Stimulated activated CD8-positive, alpha-beta memory T cell treated with anti-CD3 and anti-CD28 coated beads, Interleukin-12 subunit alpha, Interleukin-12 subunit beta, amount 100 ng/mL, for 1 hour (primary cell): ENCODE measurements around the gene NDFIP1.
"Not testable (repeated sequence)": the region's sequence is repeated elsewhere in the genome, so short reads cannot be mapped to it uniquely, and the experiment has no call there.

ENCODE experiments used
- DNase-seq: peaks from one replicate; pipeline ENCODE4 v3.0.0-alpha.2; 2020; ENCODE audit warnings: low read depth

NDFIP1 gene

GRCh38 chr5:142154449-142154841, 45.9 kb downstream of the NDFIP1 start:
- not testable (repeated sequence) for DNase-seq

DNA sequence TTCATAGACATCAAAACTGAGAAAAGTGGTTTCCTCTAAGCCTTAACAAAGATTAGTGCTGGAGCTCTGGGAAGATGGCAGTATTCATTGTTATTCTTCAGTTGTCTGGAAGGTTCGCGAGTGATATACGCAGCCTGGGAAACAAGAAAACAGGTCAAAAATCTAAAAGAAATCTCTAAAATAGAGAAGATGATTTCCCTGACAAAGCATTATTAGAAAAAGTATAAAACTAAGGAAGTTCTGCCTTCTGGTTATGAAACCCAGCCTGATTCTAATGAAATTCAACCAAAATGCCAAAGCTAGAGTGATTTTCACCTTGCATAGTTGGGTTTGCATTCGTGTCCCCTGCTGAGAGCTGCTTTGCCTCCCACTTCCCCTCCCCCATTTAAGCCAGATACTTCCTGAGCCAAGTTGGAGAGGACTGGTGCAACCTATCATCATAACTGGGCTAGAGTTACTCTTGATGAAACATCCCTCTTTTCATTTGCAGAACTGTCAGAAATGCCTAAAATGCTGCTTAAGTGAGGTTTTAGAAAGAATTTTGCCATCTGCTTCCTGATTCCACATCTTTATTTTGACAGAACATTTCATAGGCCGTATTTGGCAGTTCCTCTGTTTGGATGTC, 48.4 kb downstream of the NDFIP1 start:
- no peak for DNase-seq

- DNase-seq, result no peak
Observed at GRCh38 chr5:142159354-142159753, 50.8 kb downstream of the NDFIP1 start.

GRCh38 chr5:142164315-142164714, 55.7 kb downstream of the NDFIP1 start:
- DNase-seq, result no peak

DNA sequence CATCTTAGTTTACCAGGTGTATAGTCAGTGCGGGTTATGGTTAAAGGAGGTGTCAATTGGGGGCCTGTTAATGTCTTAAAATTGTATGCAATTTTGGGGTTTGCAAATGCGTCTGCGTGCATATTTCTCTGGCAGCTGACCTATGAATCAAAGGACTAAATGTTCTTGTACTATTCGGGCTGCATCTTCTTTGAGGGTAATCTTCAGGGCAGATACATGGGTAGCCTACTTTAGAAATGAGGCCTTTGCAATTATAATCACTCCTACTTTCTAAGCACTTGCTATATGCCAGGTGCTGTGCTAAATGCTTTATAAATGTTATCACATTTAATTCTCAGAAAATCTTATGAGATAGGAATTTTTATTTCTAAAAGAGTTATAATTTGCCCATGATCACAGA, 58.2 kb downstream of the NDFIP1 start:
- no peak for DNase-seq

DNA sequence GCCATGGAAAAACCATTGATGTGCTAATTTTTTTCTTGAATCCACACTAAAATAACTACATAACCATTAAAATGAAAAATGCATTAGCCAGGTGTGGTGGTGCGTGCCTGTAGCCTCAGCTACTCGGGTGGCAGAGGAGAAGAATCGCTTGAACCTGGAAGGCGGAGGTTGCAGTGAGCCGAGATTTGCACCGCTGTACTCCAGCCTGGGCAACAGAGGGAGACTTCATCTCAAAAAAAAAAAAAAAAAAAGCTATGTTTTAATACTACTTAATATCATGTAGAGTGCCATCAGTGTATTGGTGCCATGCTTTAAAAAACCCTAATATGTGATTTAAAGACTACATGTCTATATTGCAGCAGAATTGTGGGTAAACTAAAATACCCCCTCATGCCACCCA, 58.9 kb downstream of the NDFIP1 start:
- DNase-seq, result no peak

DNA sequence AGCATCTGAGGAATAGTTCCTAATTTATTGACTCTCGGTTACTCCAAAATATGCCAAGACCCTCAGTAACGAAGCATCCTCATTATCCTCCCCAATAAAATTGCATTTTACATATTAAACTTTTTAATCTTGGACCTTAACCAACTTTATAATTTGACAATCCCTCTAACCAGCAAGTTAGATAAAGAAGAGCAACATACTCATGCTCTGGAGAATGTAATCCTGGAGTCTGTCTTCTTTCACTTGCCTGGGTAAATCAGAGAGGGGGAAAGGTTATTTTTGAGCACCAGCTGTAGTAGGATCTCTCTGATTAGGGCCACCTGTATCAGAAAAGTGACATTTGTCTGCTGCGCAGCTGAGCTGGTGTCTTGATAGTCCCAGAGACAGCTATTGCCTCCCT, 59.8 kb downstream of the NDFIP1 start:
- DNase-seq, result no peak

DNA sequence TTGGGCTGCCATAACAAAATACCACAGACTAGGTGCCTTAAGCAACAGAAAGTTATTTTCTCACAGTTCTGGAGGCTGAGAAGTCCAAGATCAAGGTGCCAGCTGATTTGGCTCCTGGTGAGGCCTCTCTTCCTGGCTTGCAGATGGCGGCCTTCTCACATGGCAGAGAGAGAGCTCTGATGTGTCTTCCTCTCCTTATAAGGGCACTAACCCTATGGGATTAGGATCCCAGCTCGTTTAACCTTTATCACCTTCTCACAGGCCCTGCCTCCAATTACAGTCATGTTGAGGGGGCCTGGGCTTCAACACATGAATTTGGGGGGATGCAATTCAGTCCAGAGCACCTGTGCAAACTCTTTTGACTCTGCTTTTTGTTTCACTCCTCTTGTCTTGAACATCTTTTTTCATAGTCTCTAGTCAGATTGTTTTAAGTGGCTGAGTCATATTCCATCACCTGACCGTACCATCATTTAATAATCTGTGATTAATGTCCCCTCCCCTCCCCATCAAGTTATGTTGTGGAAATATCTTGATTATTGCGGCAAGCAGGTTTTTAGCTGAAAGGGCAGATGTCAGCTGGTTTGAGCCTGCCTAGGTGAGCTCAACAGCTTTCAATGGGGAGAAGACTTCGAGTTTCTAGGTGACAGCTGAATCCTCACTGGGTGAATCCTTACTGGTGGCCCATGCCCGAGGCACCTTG, 61.8 kb downstream of the NDFIP1 start:
- DNase-seq, result no peak

- no peak for DNase-seq
Observed at GRCh38 chr5:142171270-142171669, 62.7 kb downstream of the NDFIP1 start.

GRCh38 chr5:142175039-142175438, 66.5 kb downstream of the NDFIP1 start:
- no peak for DNase-seq

- DNase-seq, result no peak
Observed at GRCh38 chr5:142175461-142176142, 67.0 kb downstream of the NDFIP1 start.

DNA sequence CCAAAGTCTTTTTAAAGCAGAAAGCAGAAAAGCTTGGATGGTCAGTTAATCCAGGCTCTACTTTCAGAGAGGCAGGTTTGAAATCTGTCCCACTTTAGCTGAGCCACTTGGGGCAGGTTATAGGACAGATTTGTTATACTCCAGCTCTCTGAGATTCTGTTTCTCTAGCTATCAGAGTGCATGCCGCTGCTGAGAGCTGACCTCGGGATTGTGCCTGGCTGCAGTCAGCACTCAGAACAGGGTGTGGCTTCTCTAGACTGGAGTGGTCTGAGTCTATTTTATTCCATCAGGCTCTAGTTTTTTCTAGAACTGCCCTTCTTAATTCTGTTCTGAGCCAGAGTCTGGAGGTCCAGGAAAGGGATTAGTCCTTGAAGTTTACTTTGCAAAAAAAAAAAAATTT, 67.7 kb downstream of the NDFIP1 start:
- DNase-seq, result no peak

DNA sequence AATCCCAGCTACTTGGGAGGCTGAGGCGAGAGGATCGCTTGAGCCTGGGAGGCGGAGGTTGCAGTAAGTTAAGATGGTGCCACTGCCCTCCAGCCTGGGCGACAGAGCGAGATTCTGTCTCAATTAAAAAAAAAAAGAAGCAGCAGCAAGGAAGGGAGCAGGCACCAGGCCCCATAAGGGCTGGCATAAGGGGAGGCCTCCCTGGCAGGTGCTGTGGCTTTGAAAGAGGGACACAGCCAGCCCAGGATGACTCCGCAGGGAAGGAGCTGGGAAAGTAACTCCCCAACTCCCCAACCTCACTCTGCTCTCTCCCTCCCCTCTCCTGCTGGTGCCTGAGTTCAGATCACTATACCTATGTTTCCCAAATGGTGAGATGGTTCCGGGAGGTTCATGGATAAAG, 70.1 kb downstream of the NDFIP1 start:
- no peak for DNase-seq

GRCh38 chr5:142179776-142180387, 71.3 kb downstream of the NDFIP1 start:
- DNase-seq, result no peak

DNA sequence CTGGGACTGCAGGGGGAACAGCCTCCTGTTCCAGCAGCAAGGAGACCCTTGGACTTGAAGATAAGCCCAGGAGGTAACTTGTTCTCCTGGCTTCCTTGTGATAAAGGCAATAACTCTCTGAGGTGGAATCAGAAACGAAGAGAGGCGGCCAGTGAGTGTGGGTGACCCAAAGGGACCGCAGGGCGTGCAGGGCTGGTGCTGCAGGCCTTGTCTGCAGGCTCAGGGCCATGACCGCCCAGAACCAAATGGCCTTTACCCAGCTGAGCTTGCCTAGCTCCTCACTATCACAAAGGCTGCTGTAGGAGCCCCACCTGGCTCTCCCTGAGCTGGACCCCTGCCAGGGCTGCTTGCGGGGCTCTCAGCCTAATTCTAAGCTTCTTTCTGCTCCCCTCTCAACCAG, 72.5 kb downstream of the NDFIP1 start:
- DNase-seq, result no peak

- DNase-seq, result no peak
Observed at GRCh38 chr5:142181547-142182163, 73.1 kb downstream of the NDFIP1 start.

DNA sequence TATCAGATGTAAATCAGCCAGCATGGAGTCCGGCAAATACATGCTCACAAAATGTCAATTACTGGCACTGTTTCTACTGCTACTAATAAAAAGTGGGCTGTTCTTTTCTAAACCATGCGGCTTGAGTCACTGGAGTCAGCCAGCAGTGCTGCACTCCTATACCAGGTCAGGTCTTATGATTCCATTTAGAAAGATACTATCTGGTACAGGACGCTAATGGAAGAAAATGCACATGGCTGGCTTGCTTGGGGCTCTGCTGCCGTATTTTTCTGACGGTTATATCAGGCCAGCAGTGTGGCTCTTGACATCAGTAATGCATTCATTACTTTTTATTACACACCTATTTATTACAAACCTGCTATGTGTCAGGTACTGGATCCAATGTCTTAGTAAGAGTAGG, 74.3 kb downstream of the NDFIP1 start:
- DNase-seq, result no peak

GRCh38 chr5:142183561-142183960, 75.0 kb downstream of the NDFIP1 start:
- no peak for DNase-seq

DNA sequence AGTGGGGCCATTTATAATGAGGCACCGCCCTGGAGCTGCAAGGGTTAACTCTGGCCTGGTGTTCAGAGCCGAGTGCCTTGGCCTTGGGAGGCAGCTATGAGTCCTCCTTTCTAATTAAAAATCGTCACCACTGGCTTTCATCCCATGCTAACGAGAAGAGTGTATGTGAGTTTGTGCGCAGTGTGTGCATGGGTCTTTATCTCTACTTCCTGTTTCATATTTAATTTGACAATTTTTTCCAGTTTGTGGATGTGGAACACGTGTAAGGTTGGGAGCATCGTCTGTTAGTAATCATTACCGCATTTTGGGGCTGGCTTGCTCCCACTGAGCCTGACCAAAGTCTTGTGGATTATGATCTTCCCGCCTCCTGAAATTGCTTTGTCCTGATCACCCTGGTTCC, 76.4 kb downstream of the NDFIP1 start:
- no peak for DNase-seq

- DNase-seq, result no peak
Observed at GRCh38 chr5:142186514-142186856, 77.9 kb downstream of the NDFIP1 start.

- no peak for DNase-seq
Observed at GRCh38 chr5:142186857-142187594, 78.4 kb downstream of the NDFIP1 start.

GRCh38 chr5:142188691-142189090, 80.1 kb downstream of the NDFIP1 start:
- not testable (repeated sequence) for DNase-seq
